Measurements from ENCODE around the gene RARRES2. TPM values are rescaled to one million over a fixed set of nuclear protein-coding genes. Genes with fewer than 3 reads are reported as not detected.

The RARRES2 gene
- total and polyA plus RNA-seq, 2 of the 13 experiments (the other 11 are each of a cell fraction or from before 2014, with no cell fraction given), result 134 to 172 TPM

DNA sequence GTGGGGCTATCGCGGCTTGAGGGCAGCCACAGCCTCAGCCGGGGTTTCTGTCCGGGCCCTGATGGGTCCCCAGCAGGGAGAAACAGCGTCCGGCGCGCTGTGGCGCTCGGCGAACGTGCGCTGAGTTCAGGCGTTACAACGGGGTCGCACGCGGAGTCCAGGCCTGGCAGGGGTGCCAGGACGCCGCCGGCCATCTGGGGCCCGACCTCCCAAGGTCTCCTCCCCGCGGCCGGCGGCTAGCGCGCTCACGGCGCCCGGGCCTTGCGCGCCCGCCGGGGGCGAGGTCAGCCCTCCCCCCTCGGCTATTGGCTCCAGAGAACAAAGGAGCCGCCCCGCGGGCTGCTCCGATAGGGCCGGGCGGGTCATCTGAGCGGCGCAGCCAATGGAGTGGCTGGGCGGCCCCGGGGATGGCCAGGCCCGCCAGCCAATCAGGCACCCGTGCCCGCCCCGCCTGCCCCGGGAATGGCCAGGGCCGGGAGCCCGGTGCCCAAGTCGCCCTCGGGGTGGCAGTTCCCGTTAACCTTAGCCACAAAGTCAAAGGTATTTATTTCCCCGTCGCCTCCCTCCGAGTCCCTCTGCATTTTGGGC lies 37.5 kb upstream of the RARRES2 start, which contains the start of gene ZNF775 (continued):
- TF ChIP-seq ARID3A (IDR thresholded peaks at IDR 0.05; ENCODE audit: low read depth, low read length) (no peak), HNRNPK (IDR thresholded peaks at IDR 0.05; ENCODE audit: low read depth, low read length, poor library complexity, severe bottlenecking) (peak; percentile 30), ZNF12 (CRISPR knock-in tag; IDR thresholded peaks at IDR 0.05) (no peak), ZFP36L2 (CRISPR knock-in tag; IDR thresholded peaks at IDR 0.05) (no peak), BATF2 (CRISPR knock-in tag; IDR thresholded peaks at IDR 0.05) (no peak), NR2F2 (IDR thresholded peaks at IDR 0.05; ENCODE audit: borderline replicate concordance, low read depth) (no peak), RFX3 (CRISPR knock-in tag; IDR thresholded peaks at IDR 0.05) (no peak), THAP7 (CRISPR knock-in tag; IDR thresholded peaks at IDR 0.05) (no peak), CEBPZ (IDR thresholded peaks at IDR 0.05; ENCODE audit: low read length) (no peak), ZNF646 (CRISPR knock-in tag; IDR thresholded peaks at IDR 0.05) (no peak)
- TF ChIP-seq, protein P1, sequence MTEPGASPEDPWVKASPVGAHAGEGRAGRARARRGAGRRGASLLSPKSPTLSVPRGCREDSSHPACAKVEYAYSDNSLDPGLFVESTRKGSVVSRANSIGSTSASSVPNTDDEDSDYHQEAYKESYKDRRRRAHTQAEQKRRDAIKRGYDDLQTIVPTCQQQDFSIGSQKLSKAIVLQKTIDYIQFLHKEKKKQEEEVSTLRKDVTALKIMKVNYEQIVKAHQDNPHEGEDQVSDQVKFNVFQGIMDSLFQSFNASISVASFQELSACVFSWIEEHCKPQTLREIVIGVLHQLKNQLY (CRISPR knock-in tag; IDR thresholded peaks at IDR 0.05), result no peak
- TF ChIP-seq, protein P2, sequence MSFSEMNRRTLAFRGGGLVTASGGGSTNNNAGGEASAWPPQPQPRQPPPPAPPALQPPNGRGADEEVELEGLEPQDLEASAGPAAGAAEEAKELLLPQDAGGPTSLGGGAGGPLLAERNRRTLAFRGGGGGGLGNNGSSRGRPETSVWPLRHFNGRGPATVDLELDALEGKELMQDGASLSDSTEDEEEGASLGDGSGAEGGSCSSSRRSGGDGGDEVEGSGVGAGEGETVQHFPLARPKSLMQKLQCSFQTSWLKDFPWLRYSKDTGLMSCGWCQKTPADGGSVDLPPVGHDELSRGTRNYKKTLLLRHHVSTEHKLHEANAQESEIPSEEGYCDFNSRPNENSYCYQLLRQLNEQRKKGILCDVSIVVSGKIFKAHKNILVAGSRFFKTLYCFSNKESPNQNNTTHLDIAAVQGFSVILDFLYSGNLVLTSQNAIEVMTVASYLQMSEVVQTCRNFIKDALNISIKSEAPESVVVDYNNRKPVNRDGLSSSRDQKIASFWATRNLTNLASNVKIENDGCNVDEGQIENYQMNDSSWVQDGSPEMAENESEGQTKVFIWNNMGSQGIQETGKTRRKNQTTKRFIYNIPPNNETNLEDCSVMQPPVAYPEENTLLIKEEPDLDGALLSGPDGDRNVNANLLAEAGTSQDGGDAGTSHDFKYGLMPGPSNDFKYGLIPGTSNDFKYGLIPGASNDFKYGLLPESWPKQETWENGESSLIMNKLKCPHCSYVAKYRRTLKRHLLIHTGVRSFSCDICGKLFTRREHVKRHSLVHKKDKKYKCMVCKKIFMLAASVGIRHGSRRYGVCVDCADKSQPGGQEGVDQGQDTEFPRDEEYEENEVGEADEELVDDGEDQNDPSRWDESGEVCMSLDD (CRISPR knock-in tag; IDR thresholded peaks at IDR 0.05; ENCODE audit: borderline replicate concordance), result peak; percentile 62

Data from HepG2 (cell line).